HepG2 (cell line): ENCODE results near the gene TUBB4A. TPM values are rescaled to one million over a fixed set of nuclear protein-coding genes. Genes with fewer than 3 reads are reported as not detected.

ENCODE experiments used
- IRX3 ChIP-seq: sonication (generic); formaldehyde crosslinking; IDR thresholded peaks from 2 replicates; pipeline ENCODE4 v1.8.1; 2023; ENCODE audit warnings: mild to moderate bottlenecking, low read depth, missing genetic modification reagents, borderline replicate concordance
- JUN ChIP-seq: sonication (generic); formaldehyde crosslinking; IDR thresholded peaks from 2 replicates; pipeline ENCODE4 v1.4.0; 2020; ENCODE audit warnings: mild to moderate bottlenecking, missing genetic modification reagents
- JUNB ChIP-seq: sonication (generic); formaldehyde crosslinking; IDR thresholded peaks from 2 replicates; pipeline ENCODE4 v1.8.0; 2022; ENCODE audit warnings: missing genetic modification reagents, mild to moderate bottlenecking, borderline replicate concordance
- MED13 ChIP-seq: sonication (generic); formaldehyde crosslinking; IDR thresholded peaks from 2 replicates; pipeline ENCODE4 v1.5.0; 2020; ENCODE audit warnings: missing genetic modification reagents
- RBM39 ChIP-seq: fragments of 200-400 bp; formaldehyde crosslinking; IDR thresholded peaks from one replicate; pipeline ENCODE4 v1.6.1; 2018; ENCODE audit warnings: antibody characterized with exemption, mild to moderate bottlenecking, low read depth, low read length; ENCODE audit not compliant: poor library complexity, severe bottlenecking
- SIN3B ChIP-seq: fragments of 150-350 bp; IDR thresholded peaks from 2 replicates; pipeline ENCODE4 v1.6.1; 2014; ENCODE audit warnings: low read length
- SIX1 ChIP-seq: sonication (generic); formaldehyde crosslinking; IDR thresholded peaks from 2 replicates; pipeline ENCODE4 v1.4.0; 2020; ENCODE audit warnings: missing genetic modification reagents, borderline replicate concordance
- SPEN ChIP-seq: sonication (generic); formaldehyde crosslinking; IDR thresholded peaks from 2 replicates; pipeline ENCODE4 v1.5.1; 2020; ENCODE audit warnings: low read depth, mild to moderate bottlenecking, missing genetic modification reagents
- TCF7 ChIP-seq: sonication (generic); IDR thresholded peaks from 2 replicates; pipeline ENCODE4 v1.6.1; 2016; ENCODE audit warnings: antibody characterized with exemption, low read depth
- TGIF2 ChIP-seq: IDR thresholded peaks from 2 replicates; pipeline ENCODE4 v1.6.1; 2016; ENCODE audit warnings: control low read depth, missing compliant biosample characterization
- XBP1 ChIP-seq: sonication (generic); formaldehyde crosslinking; IDR thresholded peaks from 2 replicates; pipeline ENCODE4 v1.5.0; 2020; ENCODE audit warnings: missing genetic modification reagents
- ZBTB20 ChIP-seq: sonication (generic); formaldehyde crosslinking; IDR thresholded peaks from 2 replicates; pipeline ENCODE4 v1.8.1; 2023; ENCODE audit warnings: missing genetic modification reagents, low read depth, mild to moderate bottlenecking, borderline replicate concordance
- ZBTB26 ChIP-seq: IDR thresholded peaks from 2 replicates; pipeline ENCODE4 v1.6.1; 2016; ENCODE audit warnings: missing compliant biosample characterization, missing genetic modification reagents, borderline replicate concordance
- ZBTB7B ChIP-seq: sonication (generic); formaldehyde crosslinking; IDR thresholded peaks from 2 replicates; pipeline ENCODE4 v1.4.0; 2020; ENCODE audit warnings: missing genetic modification reagents
- ZEB1 ChIP-seq: IDR thresholded peaks from 2 replicates; pipeline ENCODE4 v1.6.1; 2012; ENCODE audit warnings: mild to moderate bottlenecking, low read depth, inconsistent platforms; ENCODE audit not compliant: insufficient replicate concordance
- ZMYM2 ChIP-seq: sonication (generic); formaldehyde crosslinking; IDR thresholded peaks from 2 replicates; pipeline ENCODE4 v1.8.0; 2022; ENCODE audit warnings: mild to moderate bottlenecking, missing genetic modification reagents
- ZNF160 ChIP-seq: sonication (generic); formaldehyde crosslinking; IDR thresholded peaks from 2 replicates; pipeline ENCODE4 v1.8.0; 2022; ENCODE audit warnings: mild to moderate bottlenecking, inconsistent platforms, missing genetic modification reagents
- ZNF350 ChIP-seq: sonication (generic); formaldehyde crosslinking; IDR thresholded peaks from 2 replicates; pipeline ENCODE4 v1.4.0; 2020; ENCODE audit warnings: mild to moderate bottlenecking, low read depth, missing genetic modification reagents, borderline replicate concordance
- ZNF670 ChIP-seq: sonication (generic); formaldehyde crosslinking; IDR thresholded peaks from 2 replicates; pipeline ENCODE4 v1.8.0; 2022; ENCODE audit warnings: mild to moderate bottlenecking, missing genetic modification reagents, borderline replicate concordance
- ZNF704 ChIP-seq: sonication (generic); formaldehyde crosslinking; IDR thresholded peaks from 2 replicates; pipeline ENCODE4 v1.8.1; 2023; ENCODE audit warnings: mild to moderate bottlenecking, inconsistent platforms, moderate library complexity, missing genetic modification reagents, borderline replicate concordance
- ZNF746 ChIP-seq: sonication (generic); formaldehyde crosslinking; IDR thresholded peaks from 2 replicates; pipeline ENCODE4 v1.8.0; 2022; ENCODE audit warnings: mild to moderate bottlenecking, missing genetic modification reagents
- ZNF761 ChIP-seq: sonication (generic); formaldehyde crosslinking; conservative IDR thresholded peaks from 2 replicates; pipeline ENCODE4 v1.4.0; 2020; ENCODE audit warnings: mild to moderate bottlenecking, missing genetic modification reagents
- polyA plus RNA-seq, 8 experiments: library from polyadenylated mRNA; depleted of rRNA in 3 of 8; stranded (reverse) in 7 of 8; unstranded in 1 of 8; fragments of >200 nt; fragmentation: Illumina TruSeq in 4 of 8; extraction: Trizol in 4 of 8; gene quantifications; 2 replicates each; pipeline versions ENCODE4 v1.2.1 to v1.2.3, GENCODE V29; 2011 to 2016; ENCODE audit warnings: low read depth in 4 of 8, missing spikeins in 1 of 8, mixed read lengths in 1 of 8; ENCODE audit not compliant: insufficient read depth in 1 of 8
- total RNA-seq, 5 experiments: library from RNA; depleted of rRNA; stranded (reverse); fragments of >200 nt; fragmentation: Illumina TruSeq; extraction: Trizol; gene quantifications; 2 replicates each; pipeline ENCODE4 v1.2.3, GENCODE V29; 2016; ENCODE audit warnings: low read depth in 1 of 5
- TF ChIP-seq, protein P1 (sequence below): sonication (generic); formaldehyde crosslinking; IDR thresholded peaks from 2 replicates; pipeline ENCODE4 v1.8.0; 2022; ENCODE audit warnings: mild to moderate bottlenecking, missing genetic modification reagents
- TF ChIP-seq, protein P2 (sequence below): sonication (generic); formaldehyde crosslinking; IDR thresholded peaks from 2 replicates; pipeline ENCODE4 v1.5.1; 2020; ENCODE audit warnings: missing genetic modification reagents, mild to moderate bottlenecking, borderline replicate concordance

The TUBB4A gene
- total and polyA plus RNA-seq, 2 of the 13 experiments (the other 11 are each of a cell fraction or from before 2014, with no cell fraction given) = not detected

GRCh38 chr19:6464070-6464873, 37.8 kb downstream of the TUBB4A start, which contains the start of gene CRB3 (continued):
- TF ChIP-seq IRX3 (CRISPR knock-in tag) = 0 out of 2 replicates have a peak, but pooled peaks have one; percentile 53
- TF ChIP-seq SPEN (CRISPR knock-in tag) = peak; percentile 53; the same call in 1 of the 2 replicates
- TF ChIP-seq SIX1 (CRISPR knock-in tag) = 0 out of 2 replicates have a peak, but pooled peaks have one; percentile 11
- no peak for TF ChIP-seq TGIF2
- TF ChIP-seq, protein P1, sequence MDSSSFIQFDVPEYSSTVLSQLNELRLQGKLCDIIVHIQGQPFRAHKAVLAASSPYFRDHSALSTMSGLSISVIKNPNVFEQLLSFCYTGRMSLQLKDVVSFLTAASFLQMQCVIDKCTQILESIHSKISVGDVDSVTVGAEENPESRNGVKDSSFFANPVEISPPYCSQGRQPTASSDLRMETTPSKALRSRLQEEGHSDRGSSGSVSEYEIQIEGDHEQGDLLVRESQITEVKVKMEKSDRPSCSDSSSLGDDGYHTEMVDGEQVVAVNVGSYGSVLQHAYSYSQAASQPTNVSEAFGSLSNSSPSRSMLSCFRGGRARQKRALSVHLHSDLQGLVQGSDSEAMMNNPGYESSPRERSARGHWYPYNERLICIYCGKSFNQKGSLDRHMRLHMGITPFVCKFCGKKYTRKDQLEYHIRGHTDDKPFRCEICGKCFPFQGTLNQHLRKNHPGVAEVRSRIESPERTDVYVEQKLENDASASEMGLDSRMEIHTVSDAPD (CRISPR knock-in tag) = no peak
- TF ChIP-seq ZEB1 = peak; percentile 100
- TF ChIP-seq ZBTB20 = no peak
- no peak for TF ChIP-seq ZNF704 (CRISPR knock-in tag)
- TF ChIP-seq TCF7 = no peak
- TF ChIP-seq ZBTB7B (CRISPR knock-in tag) = peak; percentile 50; the same call in 1 of the 2 replicates
- TF ChIP-seq, protein P2, sequence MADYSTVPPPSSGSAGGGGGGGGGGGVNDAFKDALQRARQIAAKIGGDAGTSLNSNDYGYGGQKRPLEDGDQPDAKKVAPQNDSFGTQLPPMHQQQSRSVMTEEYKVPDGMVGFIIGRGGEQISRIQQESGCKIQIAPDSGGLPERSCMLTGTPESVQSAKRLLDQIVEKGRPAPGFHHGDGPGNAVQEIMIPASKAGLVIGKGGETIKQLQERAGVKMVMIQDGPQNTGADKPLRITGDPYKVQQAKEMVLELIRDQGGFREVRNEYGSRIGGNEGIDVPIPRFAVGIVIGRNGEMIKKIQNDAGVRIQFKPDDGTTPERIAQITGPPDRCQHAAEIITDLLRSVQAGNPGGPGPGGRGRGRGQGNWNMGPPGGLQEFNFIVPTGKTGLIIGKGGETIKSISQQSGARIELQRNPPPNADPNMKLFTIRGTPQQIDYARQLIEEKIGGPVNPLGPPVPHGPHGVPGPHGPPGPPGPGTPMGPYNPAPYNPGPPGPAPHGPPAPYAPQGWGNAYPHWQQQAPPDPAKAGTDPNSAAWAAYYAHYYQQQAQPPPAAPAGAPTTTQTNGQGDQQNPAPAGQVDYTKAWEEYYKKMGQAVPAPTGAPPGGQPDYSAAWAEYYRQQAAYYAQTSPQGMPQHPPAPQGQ = no peak
- TF ChIP-seq RBM39 = peak; percentile 71
- no peak for TF ChIP-seq MED13 (CRISPR knock-in tag)
- TF ChIP-seq ZMYM2 (CRISPR knock-in tag) = peak; percentile 79
- 0 out of 2 replicates have a peak, but pooled peaks have one; percentile 16 for TF ChIP-seq ZBTB26 (CRISPR knock-in tag)
- no peak for TF ChIP-seq JUNB (CRISPR knock-in tag)
- no peak for TF ChIP-seq ZNF160 (CRISPR knock-in tag)
- no peak for TF ChIP-seq ZNF746 (CRISPR knock-in tag)
- TF ChIP-seq SIN3B = no peak
- no peak for TF ChIP-seq ZNF761
- TF ChIP-seq XBP1 (CRISPR knock-in tag) = no peak
- no peak for TF ChIP-seq ZNF670 (CRISPR knock-in tag)
- peak; percentile 78; the same call in 1 of the 2 replicates for TF ChIP-seq ZNF350
- TF ChIP-seq JUN = no peak
